Progenitor cell of endocrine pancreas (in vitro differentiated cells): Measurements from ENCODE around the gene STK16. TPM values are rescaled to one million over a fixed set of nuclear protein-coding genes. Genes with fewer than 3 reads are reported as not detected.

Experiments used
- DNase-seq: peaks from one replicate; pipeline ENCODE4 v3.0.0; 2021; ENCODE audit warnings: low spot score; ENCODE audit not compliant: unreplicated experiment
- H3K27ac Mint-ChIP-seq: 2 replicates; pipeline ENCODE4 v1.8.0; 2021; ENCODE audit warnings: mild to moderate bottlenecking, moderate library complexity, mixed read lengths
- H3K27me3 Mint-ChIP-seq: 2 replicates; pipeline ENCODE4 v1.8.0; 2021; ENCODE audit warnings: mixed read lengths
- H3K36me3 Mint-ChIP-seq: 2 replicates; pipeline ENCODE4 v1.8.0; 2022; ENCODE audit warnings: mixed read lengths; ENCODE audit not compliant: insufficient read depth
- H3K4me1 Mint-ChIP-seq: 2 replicates; pipeline ENCODE4 v1.8.0; 2021; ENCODE audit warnings: low read depth, mixed read lengths
- H3K4me3 Mint-ChIP-seq: 2 replicates; pipeline ENCODE4 v1.8.0; 2021; ENCODE audit warnings: low read depth, mild to moderate bottlenecking, moderate library complexity, mixed read lengths
- H3K9me3 Mint-ChIP-seq: 2 replicates; pipeline ENCODE4 v1.8.0; 2021; ENCODE audit warnings: low read depth, mixed read lengths
- CTCF ChIP-seq: fragments of 200-600 bp; sonication (generic); IDR thresholded peaks from one replicate; pipeline ENCODE4 v1.5.0; 2021; ENCODE audit warnings: antibody characterized with exemption, mild to moderate bottlenecking; ENCODE audit not compliant: unreplicated experiment
- total RNA-seq: library from RNA; stranded (reverse); gene quantifications from 2 replicates; pipeline ENCODE4 v1.2.1, GENCODE V29; 2021

The STK16 gene
- total RNA-seq, 1 donor from 2014 or later = 23.2 TPM

GRCh38 chr2:219289537-219290361 is 44.5 kb downstream of the STK16 start:
- H3K4me1 Mint-ChIP-seq = peaks cover 3% of the 10 kb centered on the region
- H3K36me3 Mint-ChIP-seq = peaks cover 1% of the 10 kb centered on the region
- no peak for TF ChIP-seq CTCF
- peaks cover 6% of the 10 kb centered on the region for H3K27me3 Mint-ChIP-seq
- no peak overlapping the region for H3K4me3 Mint-ChIP-seq
- no peak for DNase-seq
- H3K9me3 Mint-ChIP-seq = no peaks in the 10 kb centered on the region
- H3K27ac Mint-ChIP-seq = no peak overlapping the region

GRCh38 chr2:219290381-219291171 is 45.3 kb downstream of the STK16 start:
- Mint-ChIP-seq H3K4me1 (peaks cover 3% of the 10 kb centered on the region), H3K36me3 (no peaks in the 10 kb centered on the region), H3K4me3 (no peak overlapping the region), H3K9me3 (no peaks in the 10 kb centered on the region), H3K27ac (no peak overlapping the region), H3K27me3 (peaks cover 7% of the 10 kb centered on the region)
- no peak for TF ChIP-seq CTCF
- no peak for DNase-seq

DNA sequence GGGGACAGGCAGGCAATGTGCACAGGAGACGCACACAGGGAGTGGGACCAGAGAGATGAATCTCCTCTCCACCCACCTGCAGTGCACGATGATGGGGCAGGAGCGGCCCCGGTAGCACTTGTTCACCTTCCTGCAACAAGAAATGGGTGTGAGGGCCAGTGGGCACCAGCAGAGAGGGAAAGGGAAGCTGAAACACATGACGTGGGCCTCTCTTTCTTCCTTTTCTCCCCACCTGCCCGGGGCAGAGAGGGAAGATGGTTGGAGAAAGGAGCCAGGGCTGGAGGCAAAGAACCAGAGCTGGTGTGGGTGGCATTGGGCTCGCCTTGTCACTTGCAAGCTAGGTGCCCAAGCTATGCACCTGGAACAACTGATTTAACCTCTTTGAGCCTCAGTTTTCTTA is 46.1 kb downstream of the STK16 start:
- Mint-ChIP-seq H3K4me3 (no peak overlapping the region), H3K4me1 (peaks cover 3% of the 10 kb centered on the region), H3K27me3 (peaks cover 13% of the 10 kb centered on the region), H3K27ac (no peak overlapping the region), H3K36me3 (no peaks in the 10 kb centered on the region), H3K9me3 (no peaks in the 10 kb centered on the region)
- no peak for TF ChIP-seq CTCF
- no peak for DNase-seq

DNA sequence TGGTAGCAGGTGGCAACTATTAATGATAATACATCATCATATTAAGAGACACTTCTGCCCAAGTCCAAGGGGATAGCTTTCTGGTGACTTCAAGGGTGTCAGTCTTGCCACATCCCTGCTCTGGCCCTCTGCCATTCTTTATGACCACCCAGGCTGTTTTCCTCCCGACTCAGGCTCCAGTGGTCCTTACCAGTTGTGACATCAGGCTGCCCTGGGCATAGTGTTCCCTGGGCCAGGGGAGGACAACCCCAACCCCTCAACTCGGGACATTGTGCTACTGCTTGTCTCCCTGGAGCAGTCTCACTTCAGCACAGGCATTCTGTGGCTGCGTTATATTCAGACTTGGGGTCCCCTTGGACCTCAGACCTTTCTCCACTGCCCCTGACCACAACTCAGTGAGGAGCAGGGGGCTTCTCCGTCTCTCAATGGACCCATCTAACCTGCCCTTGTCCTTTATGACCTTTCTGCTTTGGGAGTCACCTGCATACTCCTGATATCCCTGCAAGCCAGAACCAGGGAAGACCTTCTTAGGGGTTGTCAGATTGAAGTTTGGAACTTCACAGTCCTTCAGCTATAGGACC is 46.7 kb downstream of the STK16 start:
- Mint-ChIP-seq H3K27me3 (peaks cover 15% of the 10 kb centered on the region), H3K4me3 (no peak overlapping the region), H3K9me3 (no peaks in the 10 kb centered on the region), H3K27ac (no peak overlapping the region), H3K36me3 (no peaks in the 10 kb centered on the region), H3K4me1 (peaks cover 3% of the 10 kb centered on the region)
- DNase-seq = no peak
- TF ChIP-seq CTCF = no peak

GRCh38 chr2:219292616-219293015 is 47.3 kb downstream of the STK16 start:
- no peaks in the 10 kb centered on the region for H3K36me3 Mint-ChIP-seq

More at GRCh38 chr2:219292616-219293015, 47.3 kb downstream of the STK16 start:
- Mint-ChIP-seq H3K4me3 (no peak overlapping the region), H3K4me1 (peaks cover 3% of the 10 kb centered on the region), H3K27me3 (peaks cover 15% of the 10 kb centered on the region), H3K27ac (no peak overlapping the region), H3K9me3 (no peaks in the 10 kb centered on the region)
- no peak for TF ChIP-seq CTCF
- DNase-seq = no peak
